Activated CD4-positive, CD25-positive, alpha-beta regulatory T cell treated with anti-CD3 and anti-CD28 coated beads, Interleukin-2, amount 50 U/mL, for 16 hours (primary cell): Measurements from ENCODE around the gene SS18.

Experiments
- DNase-seq: peaks from one replicate; pipeline ENCODE4 v3.0.0-alpha.2; 2020; ENCODE audit warnings: low read depth, low spot score

The SS18 gene

GRCh38 chr18:26073758-26074157, 16.7 kb downstream of the SS18 start:
- no peak for DNase-seq

- no peak for DNase-seq
Measured at GRCh38 chr18:26071725-26072124, 18.7 kb downstream of the SS18 start.

- no peak for DNase-seq
Measured at GRCh38 chr18:26071020-26071419, 19.4 kb downstream of the SS18 start.

GRCh38 chr18:26059357-26059756, 31.1 kb downstream of the SS18 start:
- no peak for DNase-seq

- DNase-seq, result no peak
Measured at GRCh38 chr18:26057344-26057773, 33.1 kb downstream of the SS18 start.

GRCh38 chr18:26056291-26056690, 34.1 kb downstream of the SS18 start:
- no peak for DNase-seq

GRCh38 chr18:26052505-26052904, 37.9 kb downstream of the SS18 start:
- no peak for DNase-seq

- DNase-seq, result no peak
Measured at GRCh38 chr18:26051843-26052242, 38.6 kb downstream of the SS18 start.

GRCh38 chr18:26046419-26047077, 43.9 kb downstream of the SS18 start:
- DNase-seq, result no peak

- DNase-seq, result no peak
Measured at GRCh38 chr18:26044807-26045206, 45.6 kb downstream of the SS18 start.

GRCh38 chr18:26040051-26040656, 50.3 kb downstream of the SS18 start:
- no peak for DNase-seq

GRCh38 chr18:26039203-26039602, 51.2 kb downstream of the SS18 start:
- no peak for DNase-seq

- DNase-seq, result no peak
Measured at GRCh38 chr18:26036635-26037034, 53.8 kb downstream of the SS18 start.

- no peak for DNase-seq
Measured at GRCh38 chr18:26034850-26035497, 55.4 kb downstream of the SS18 start.

- DNase-seq, result no peak
Measured at GRCh38 chr18:26022585-26022984, 67.8 kb downstream of the SS18 start.

- DNase-seq, result no peak
Measured at GRCh38 chr18:26021061-26021754, 69.2 kb downstream of the SS18 start.

GRCh38 chr18:26017929-26018328, 72.5 kb downstream of the SS18 start:
- no peak for DNase-seq

- DNase-seq, result no peak
Measured at GRCh38 chr18:26014462-26014861, 76.0 kb downstream of the SS18 start.

GRCh38 chr18:26008619-26009018, 81.8 kb downstream of the SS18 start:
- DNase-seq, result no peak

GRCh38 chr18:26008096-26008495, 82.3 kb downstream of the SS18 start:
- DNase-seq, result no peak

GRCh38 chr18:26005950-26006349, 84.5 kb downstream of the SS18 start:
- no peak for DNase-seq

- no peak for DNase-seq
Measured at GRCh38 chr18:26004832-26005231, 85.6 kb downstream of the SS18 start.
